GM12878 (cell line): ENCODE measurements around the gene CHST2. TPM values are rescaled to one million over a fixed set of nuclear protein-coding genes. Genes with fewer than 3 reads are reported as not detected.

Experiments used
- BCL3 ChIP-seq: IDR thresholded peaks from 2 replicates; pipeline ENCODE4 v1.6.1; 2011; ENCODE audit warnings: borderline replicate concordance, low read depth, mild to moderate bottlenecking, moderate library complexity, low read length; ENCODE audit not compliant: insufficient read depth, poor library complexity, severe bottlenecking
- E4F1 ChIP-seq: fragments of 450-650 bp; IDR thresholded peaks from 2 replicates; pipeline ENCODE4 v1.6.1; 2018; ENCODE audit warnings: borderline replicate concordance, mild to moderate bottlenecking; ENCODE audit not compliant: partially characterized antibody
- HDAC2 ChIP-seq: fragments of 200-600 bp; sonication (generic); IDR thresholded peaks from 2 replicates; pipeline ENCODE4 v1.6.1; 2017
- JUND ChIP-seq: IDR thresholded peaks from 2 replicates; pipeline ENCODE4 v1.6.1; 2012; ENCODE audit warnings: low read depth, mild to moderate bottlenecking, low read length, improper control_type of control experiment, moderate library complexity
- NBN ChIP-seq: fragments of 450-650 bp; IDR thresholded peaks from 2 replicates; pipeline ENCODE4 v1.6.1; 2016
- STAT3 ChIP-seq: IDR thresholded peaks from 2 replicates; pipeline ENCODE4 v1.6.1; 2011; ENCODE audit warnings: low read depth, low read length, improper control_type of control experiment
- ZBTB11 ChIP-seq: fragments of 450-650 bp; formaldehyde crosslinking; IDR thresholded peaks from 2 replicates; pipeline ENCODE4 v1.5.0; 2022; ENCODE audit warnings: mild to moderate bottlenecking, missing genetic modification characterization
- polyA plus RNA-seq, 11 experiments: library from polyadenylated mRNA; depleted of rRNA in 4 of 11; unstranded in 6 of 11; stranded (reverse) in 5 of 11; fragments of >200 nt; fragmentation: Nextera tagmentation in 4 of 11; fragmentation: Illumina TruSeq in 1 of 11; extraction: Ambion mirVana in 4 of 11; extraction: Trizol in 1 of 11; gene quantifications; 1 replicate in 1 of 11; 2 replicates in 10 of 11; pipeline versions ENCODE4 v1.2.1 to v1.2.3, GENCODE V29; 2011 to 2016; ENCODE audit warnings: inconsistent platforms in 2 of 11, missing spikeins in 2 of 11, low read depth in 1 of 11
- total RNA-seq, 4 experiments: library from RNA; depleted of rRNA in 3 of 4; stranded (reverse); fragments of >200 nt in 3 of 4; fragmentation: Illumina TruSeq in 1 of 4; extraction: Trizol in 1 of 4; gene quantifications; 2 replicates each; pipeline versions ENCODE4 v1.2.1 to v1.2.3, GENCODE V29; 2013 to 2021

Gene CHST2
- total and polyA plus RNA-seq, 10 of the 15 experiments (the other 5 are each of a cell fraction or from before 2014, with no cell fraction given): 1.6 to 37.2 (median 8.8) TPM

- TF ChIP-seq ZBTB11 (CRISPR knock-in tag) (no peak), STAT3 (no peak), E4F1 (no peak), HDAC2 (no peak), BCL3 (no peak), NBN (no peak), JUND (no peak)
Observed at GRCh38 chr3:143092191-143092590, 27.4 kb upstream of the CHST2 start (continued).
